ENCODE data around the gene FBXL7. TPM values are rescaled to one million over a fixed set of nuclear protein-coding genes. Genes with fewer than 3 reads are reported as not detected.

FBXL7 gene
- total and polyA plus RNA-seq, 2 donors (not counting 3 experiments of a cell fraction or from before 2014, with no cell fraction given) = 23.5 to 32.2 TPM

GRCh38 chr5:15819617-15820016 lies 319.6 kb downstream of the FBXL7 start:
- Histone ChIP-seq H2AFZ (ENCODE audit: low read depth, low read length) (no peak overlapping the region), H3K4me3 (replicated peaks in 1 of 3; ENCODE audit: insufficient read depth in 1 of 3, low read depth in 1 of 3, low read length in 3 of 3) (no peak overlapping the region), H3K27me3 (ENCODE audit: control insufficient read depth in 2 of 2, insufficient read depth in 2 of 2, low read length in 2 of 2) (no peaks in the 10 kb centered on the region), H4K20me1 (replicated peaks; ENCODE audit: control insufficient read depth, extremely low read depth, insufficient read depth, low read length) (peaks cover 2% of the 10 kb centered on the region), H3K9me1 (replicated peaks; ENCODE audit: control insufficient read depth, extremely low read depth, insufficient read depth, low read length) (no peaks in the 10 kb centered on the region), H3K36me3 (ENCODE audit: control insufficient read depth in 2 of 2, extremely low read depth in 1 of 2, insufficient read depth in 2 of 2, low read length in 2 of 2) (no peaks in the 10 kb centered on the region), H3K4me2 (ENCODE audit: insufficient read depth, low read length) (no peak overlapping the region), H3K9me3 (replicated peaks; ENCODE audit: control insufficient read depth, insufficient read depth, low read length) (no peaks in the 10 kb centered on the region), H3K4me1 (ENCODE audit: control insufficient read depth, extremely low read depth, insufficient read depth, low read length) (peaks cover 9% of the 10 kb centered on the region), H3K27ac (ENCODE audit: insufficient read depth, low read depth, low read length) (no peak overlapping the region), H3K9ac (replicated peaks; ENCODE audit: extremely low read depth, insufficient read depth, low read length) (no peak overlapping the region), H3K79me2 (ENCODE audit: control insufficient read depth, insufficient read depth, low read length) (no peaks in the 10 kb centered on the region)
- no peak for FAIRE-seq
- TF ChIP-seq POLR2A (IDR thresholded peaks at IDR 0.05; ENCODE audit: low read depth, low read length) (no peak), MYC (IDR thresholded peaks at IDR 0.05; ENCODE audit: low read depth, low read length) (no peak), FOS (IDR thresholded peaks at IDR 0.05; ENCODE audit: borderline replicate concordance, insufficient read depth, low read length) (no peak), JUN (IDR thresholded peaks at IDR 0.05; ENCODE audit: borderline replicate concordance, insufficient read depth, insufficient read length, low read depth) (no peak), POLR2AphosphoS5 (IDR thresholded peaks at IDR 0.05; ENCODE audit: insufficient read depth, low read depth, low read length) (no peak), MAX (IDR thresholded peaks at IDR 0.05; ENCODE audit: insufficient read depth, insufficient read length) (no peak), CTCF (IDR thresholded peaks at IDR 0.05; ENCODE audit: extremely low read depth in 1 of 2, insufficient read depth in 1 of 2, low read depth in 1 of 2, low read length in 2 of 2) (no peak)
- intact Hi-C loops (cut with micrococcal nuclease) (loop anchor here (5.0 kb wide), 1 partner anchor 532 kb away; no protein-coding TSS in a partner anchor), dilution Hi-C loops (cut with MboI; ENCODE audit: extremely low pct_ligation_motif_present, low sequenced_read_pairs) (no loop called here)
- ChIA-PET POLR2A (no interaction called here), CTCF (interaction anchor here (4.2 to 7.8 kb wide), 2 partner anchors 12 to 174 kb away, joined by 43 to 79 read pairs; no protein-coding TSS in a partner anchor)
- DNase-seq (ENCODE audit: low read depth, low spot score) = no peak
- BruUV-seq (replicated peaks) = no TSS peak

All from endothelial cell of umbilical vein (primary cell).